Activated CD8-positive, alpha-beta memory T cell treated with anti-CD3 and anti-CD28 coated beads for 1 hour (primary cell): Measurements from ENCODE around the gene ADGRV1.

Source experiments
- DNase-seq, 2 donors: peaks; one replicate each; pipeline ENCODE4 v3.0.0-alpha.2; 2020; ENCODE audit warnings: low read depth in 1 of 2; ENCODE audit errors: extremely low read depth in 1 of 2

Gene ADGRV1

GRCh38 chr5:90932052-90932699 is 373.6 kb downstream of the ADGRV1 start:
- no peak for DNase-seq

DNA sequence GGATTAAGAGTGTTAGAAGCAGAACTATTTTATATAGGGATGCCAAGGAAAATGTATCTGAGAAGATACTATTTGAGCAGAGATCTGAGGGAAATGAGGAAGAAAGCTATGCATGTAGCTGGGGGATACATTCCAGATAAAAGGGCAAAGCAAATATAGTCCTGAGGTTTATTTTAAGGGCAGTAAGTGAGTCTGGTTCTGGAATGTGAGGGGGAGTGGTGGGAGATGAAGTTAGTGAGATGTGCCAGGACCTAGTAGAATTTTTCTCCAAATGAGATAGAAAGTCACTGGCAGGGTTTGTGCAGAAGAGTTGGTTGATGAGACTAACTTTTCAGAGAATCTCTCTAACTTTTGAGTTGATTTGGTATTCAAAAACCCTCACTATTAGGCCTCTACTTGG is 374.7 kb downstream of the ADGRV1 start:
- no peak for DNase-seq

DNA sequence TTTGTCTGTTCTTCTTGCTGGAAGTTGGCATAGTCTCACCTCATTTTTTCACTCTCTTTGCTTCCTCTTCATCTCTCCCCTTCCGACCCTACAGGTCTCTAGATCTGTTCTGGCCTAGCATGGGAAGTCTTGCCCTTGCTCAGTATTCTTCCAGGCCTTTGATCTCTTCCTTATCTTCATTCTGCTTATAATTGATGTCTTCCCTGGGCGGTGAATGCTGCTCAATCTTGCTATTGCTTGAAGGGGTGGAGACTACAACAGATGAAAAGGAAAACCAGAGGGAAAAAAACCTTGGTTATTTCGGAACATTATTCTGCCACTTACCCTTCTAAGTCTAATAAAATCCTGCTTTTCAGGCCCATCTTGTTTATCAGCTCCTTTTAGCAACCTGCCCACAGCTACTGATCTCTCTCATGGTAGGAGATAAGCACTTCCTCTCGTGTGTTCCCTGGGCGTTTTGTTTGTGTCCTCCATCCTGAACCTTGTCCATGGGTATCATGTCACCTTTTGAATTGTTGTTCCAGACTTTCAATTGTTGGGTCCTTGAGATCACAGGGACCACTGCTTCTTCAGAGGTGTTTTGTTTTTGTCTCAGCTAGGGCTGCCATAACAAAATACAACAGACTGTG is 375.6 kb downstream of the ADGRV1 start:
- DNase-seq: no peak

GRCh38 chr5:90934738-90935137 is 376.1 kb downstream of the ADGRV1 start:
- no peak for DNase-seq

- DNase-seq: no peak
Measured at GRCh38 chr5:90939211-90939610, 380.6 kb downstream of the ADGRV1 start.

DNA sequence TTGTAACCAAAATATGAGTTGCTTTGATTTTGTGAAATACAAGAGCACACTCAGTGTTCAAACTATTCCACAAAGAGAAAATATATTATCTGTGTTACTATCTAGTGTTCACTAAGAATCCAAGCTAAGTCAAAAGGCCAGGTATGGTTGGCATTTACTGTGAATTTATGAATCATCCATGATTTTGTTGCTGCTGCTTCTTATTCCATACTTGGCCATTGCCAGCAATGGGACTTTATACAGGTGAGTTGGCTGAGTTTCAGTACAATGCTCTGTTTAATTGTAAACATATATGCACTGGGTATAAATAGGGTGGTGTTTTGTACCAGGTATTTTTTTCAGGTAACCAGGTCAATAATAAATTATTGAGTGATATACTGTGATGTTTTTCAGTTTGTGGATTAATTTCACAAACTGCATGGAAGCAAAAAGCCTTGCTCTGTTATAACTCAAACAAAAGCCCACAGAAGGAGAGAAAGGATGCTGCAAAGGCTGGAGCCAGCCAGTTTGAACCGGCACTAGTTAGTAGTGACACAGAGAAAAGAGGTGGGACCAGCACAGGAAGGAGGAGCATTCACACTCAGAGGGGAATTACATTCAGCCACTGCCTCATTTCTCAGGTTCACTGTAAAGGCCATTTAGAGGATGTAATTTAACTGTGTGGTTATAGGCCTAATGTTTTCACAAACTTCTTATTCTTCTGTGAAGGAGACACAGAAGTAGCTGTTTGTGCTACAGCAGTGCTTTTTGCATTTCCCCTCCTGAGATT is 381.8 kb downstream of the ADGRV1 start:
- DNase-seq: peak in 1 of 2 donors; percentile 3

DNA sequence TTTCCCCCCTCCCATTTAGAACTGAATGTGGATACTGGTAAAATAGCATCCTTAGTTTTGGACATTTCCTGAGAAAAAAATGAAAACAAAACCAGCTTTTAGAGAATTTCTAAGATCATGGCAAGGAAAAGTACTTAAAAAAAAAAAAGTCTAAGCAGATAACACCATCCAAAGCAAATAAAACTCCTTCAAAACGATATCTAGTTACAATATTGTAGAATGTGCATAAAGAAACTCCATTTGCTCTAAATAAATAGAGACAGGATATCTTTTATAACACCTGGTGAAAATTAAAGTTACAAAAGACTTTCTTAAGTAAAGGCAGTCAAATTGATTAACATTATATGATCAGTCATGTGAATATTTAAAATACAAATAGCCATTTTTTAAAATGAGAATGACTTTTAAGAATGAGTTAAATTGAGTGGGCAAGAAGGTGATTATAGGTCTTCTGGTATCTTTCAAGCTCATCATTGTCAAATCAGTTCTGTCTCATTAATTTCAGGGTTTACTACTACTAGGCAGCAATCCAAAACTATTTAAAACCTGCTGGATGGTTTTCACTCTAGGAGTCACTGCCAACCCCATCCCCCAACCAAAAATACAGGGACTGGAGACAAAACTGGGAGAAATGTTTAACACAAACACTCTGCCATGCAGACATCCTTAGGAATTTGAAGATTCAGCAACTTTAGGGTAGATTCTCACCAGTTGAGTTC is 382.6 kb downstream of the ADGRV1 start:
- no peak for DNase-seq

DNA sequence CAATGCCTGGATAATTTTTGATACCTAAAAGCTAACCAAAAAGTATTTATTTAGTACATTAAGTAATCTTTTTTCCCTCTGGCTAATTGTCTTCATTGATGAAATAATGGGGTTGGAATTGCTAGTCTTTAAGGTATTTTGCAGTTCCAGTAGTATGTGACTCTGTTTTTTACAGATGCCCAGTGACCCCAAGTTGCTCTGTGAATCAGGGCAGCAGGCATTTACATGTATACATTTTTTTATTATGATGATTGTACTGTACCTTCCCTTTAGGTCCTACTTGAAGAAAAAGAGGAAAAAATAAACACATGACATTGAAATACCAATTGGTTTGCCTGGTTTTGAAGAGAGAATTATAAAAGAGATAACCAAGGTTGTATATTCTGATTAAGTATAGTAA is 385.5 kb downstream of the ADGRV1 start:
- no peak for DNase-seq

DNA sequence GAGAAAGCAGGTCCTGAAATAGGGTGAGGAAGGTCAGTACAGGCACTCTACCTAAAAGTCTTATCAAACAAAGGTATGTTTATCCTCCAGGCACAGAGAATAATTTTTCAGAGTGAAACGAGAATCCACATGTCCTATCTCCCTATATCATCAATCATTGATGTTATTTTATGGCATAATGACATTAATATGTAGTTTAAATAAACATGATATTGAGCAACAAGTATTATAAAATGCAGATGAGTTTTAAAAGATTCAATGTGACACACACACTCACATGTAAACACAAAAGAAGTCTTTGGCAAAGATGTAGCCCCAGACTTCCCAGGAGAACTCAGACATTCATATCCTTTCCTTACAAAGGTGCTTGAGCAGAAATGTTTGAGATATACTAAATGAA is 389.1 kb downstream of the ADGRV1 start:
- no peak for DNase-seq

DNA sequence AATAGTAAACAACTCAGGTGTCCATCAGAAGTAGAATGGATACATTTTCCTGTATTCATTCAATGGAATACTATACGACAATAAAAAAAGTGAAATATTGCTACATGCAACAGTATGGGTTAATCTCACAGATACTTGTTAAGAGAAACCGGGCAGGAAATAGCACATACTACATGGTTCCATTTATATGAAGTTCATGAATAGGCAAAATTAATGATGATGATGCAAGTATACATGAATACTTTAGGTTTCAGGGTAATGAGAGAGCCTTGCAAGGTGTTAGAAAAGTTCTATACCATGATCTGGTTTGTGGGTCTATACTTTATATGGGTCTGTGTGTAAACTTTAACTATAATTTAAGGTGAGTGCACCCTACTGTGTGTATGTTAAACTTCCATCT is 390.4 kb downstream of the ADGRV1 start:
- no peak for DNase-seq

- no peak for DNase-seq
Measured at GRCh38 chr5:90949469-90950358, 391.1 kb downstream of the ADGRV1 start.

DNA sequence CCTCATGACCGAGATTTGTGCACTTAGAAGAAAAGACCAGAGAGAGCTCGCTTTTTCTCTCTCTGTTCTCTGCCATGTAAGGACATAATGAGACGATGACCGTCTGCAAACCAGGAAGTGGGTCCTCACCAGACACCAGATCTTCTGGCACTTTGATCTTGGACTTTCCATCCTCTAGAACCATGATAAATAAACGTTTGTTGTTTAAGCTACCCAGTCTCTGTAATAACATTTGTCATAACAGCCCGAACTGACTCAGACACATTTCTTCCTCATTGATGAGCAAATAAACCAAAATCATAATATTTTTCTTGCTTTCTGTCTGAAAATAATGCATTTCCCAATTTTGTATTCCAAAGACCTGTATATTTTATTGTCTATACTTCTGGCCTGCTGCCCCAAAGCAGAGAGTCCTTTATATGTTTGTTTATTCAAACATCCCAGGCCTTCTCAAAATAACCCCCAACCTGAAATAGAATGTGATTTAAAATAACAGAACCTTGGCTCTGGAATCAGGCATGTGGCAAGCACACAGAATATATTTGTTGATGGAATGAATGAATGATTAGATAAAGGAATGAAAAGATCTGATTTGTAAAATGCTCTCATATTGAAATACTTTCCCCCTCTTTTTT is 396.5 kb downstream of the ADGRV1 start:
- no peak for DNase-seq

- DNase-seq: no peak
Measured at GRCh38 chr5:90956511-90957097, 398.0 kb downstream of the ADGRV1 start.

DNA sequence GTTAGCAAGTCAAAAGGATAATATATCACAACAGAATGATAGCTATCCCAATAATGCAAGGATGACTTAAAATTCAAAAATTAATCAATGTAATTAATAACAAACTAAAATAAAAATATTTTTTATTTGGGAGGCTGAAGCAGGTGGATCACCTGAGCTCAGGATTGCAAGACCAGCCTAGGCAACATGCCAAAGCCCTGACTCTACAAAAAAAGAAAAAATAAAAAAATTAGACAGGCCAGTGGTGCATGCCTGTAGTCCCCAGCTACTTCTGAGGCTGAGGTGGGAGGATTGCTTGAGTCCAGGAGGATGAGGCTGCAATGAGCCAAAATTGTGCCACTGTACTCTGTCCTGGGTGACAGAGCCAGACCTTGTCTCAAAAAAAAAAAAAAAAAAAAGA is 399.3 kb downstream of the ADGRV1 start:
- no peak for DNase-seq

GRCh38 chr5:90959262-90959661 is 400.7 kb downstream of the ADGRV1 start:
- DNase-seq: no peak

DNA sequence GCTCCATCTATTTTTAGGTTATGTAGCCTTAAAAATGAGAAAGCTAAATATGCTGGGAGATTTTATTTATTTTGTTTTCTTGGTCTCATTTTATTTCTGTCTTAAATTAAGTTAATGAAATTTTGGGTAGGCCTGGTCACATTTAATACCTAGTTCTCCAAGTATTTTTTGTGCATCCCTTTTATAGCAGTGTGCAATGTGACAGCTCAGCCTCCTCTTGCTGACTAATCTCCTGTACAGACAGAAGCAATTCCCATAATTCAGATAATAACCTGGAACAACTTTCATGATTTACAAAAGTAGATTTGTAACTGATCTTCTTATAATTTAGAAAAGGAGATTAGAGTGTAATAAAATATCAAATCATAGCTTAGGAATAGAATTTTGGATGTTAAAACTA is 403.9 kb downstream of the ADGRV1 start:
- DNase-seq: no peak

GRCh38 chr5:90965110-90965685 is 406.6 kb downstream of the ADGRV1 start:
- no peak for DNase-seq

DNA sequence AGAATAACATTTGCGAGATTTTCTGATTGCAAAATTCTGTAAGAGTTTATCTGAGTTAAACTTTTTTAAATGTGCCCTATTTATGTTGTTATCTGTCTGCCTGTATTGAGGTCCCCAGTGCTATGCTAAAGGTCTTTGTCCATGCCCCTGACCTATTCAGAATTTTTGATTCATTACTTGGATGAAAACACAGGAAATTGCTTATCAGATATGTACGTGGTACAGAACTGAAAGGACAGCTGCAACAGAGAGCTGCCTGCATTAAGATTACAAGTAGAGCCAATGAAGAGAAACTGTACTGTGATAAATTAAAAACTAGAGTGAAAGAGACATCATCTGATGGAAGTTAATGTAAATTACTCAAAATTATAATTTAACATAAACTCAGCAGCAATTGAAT is 408.8 kb downstream of the ADGRV1 start:
- no peak for DNase-seq

DNA sequence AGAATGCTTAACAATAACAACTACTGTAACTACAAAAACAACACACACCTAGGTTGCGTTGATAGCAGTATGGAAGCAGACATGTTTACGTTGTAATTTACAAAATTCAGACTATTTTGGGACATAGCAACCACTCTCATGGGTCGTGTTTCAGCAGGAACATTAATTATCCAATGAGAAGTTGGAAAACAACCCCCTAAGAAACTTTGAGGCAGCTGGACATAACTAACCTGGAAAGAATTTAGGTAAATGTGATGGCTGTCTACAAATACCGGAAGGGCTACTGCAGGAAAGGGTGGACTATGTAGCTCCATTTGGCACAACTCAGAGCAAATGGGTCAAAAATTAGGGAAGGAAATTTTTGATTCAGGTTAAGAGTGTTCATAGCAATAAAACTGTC is 409.3 kb downstream of the ADGRV1 start:
- DNase-seq: no peak
